ENCODE measurements around the gene KIF1A.
A peak's percentile ranks its signal among the peaks of the same experiment; 100 is the strongest.

The KIF1A gene

GRCh38 chr2:240768216-240768615 is 51.8 kb downstream of the KIF1A start:
- no peak for DNase-seq

- DNase-seq, result no peak
Observed at GRCh38 chr2:240767341-240767740, 52.7 kb downstream of the KIF1A start.

GRCh38 chr2:240766072-240766471 is 53.9 kb downstream of the KIF1A start:
- DNase-seq, result no peak

- peak in 33 of 56 donors; percentile 9 to 78 (median 38) for DNase-seq
Observed at GRCh38 chr2:240765007-240765406, 55.0 kb downstream of the KIF1A start.

- no peak for DNase-seq
Observed at GRCh38 chr2:240764605-240765004, 55.4 kb downstream of the KIF1A start.

GRCh38 chr2:240762971-240763370 is 57.0 kb downstream of the KIF1A start:
- no peak for DNase-seq

GRCh38 chr2:240762249-240762648 is 57.8 kb downstream of the KIF1A start:
- DNase-seq, result no peak

GRCh38 chr2:240760576-240761246 is 59.3 kb downstream of the KIF1A start:
- DNase-seq, result no peak

- DNase-seq, result no peak
Observed at GRCh38 chr2:240760121-240760520, 59.9 kb downstream of the KIF1A start.

- DNase-seq, result no peak
Observed at GRCh38 chr2:240759459-240759858, 60.6 kb downstream of the KIF1A start.

- DNase-seq, result no peak
Observed at GRCh38 chr2:240757086-240757614, 62.9 kb downstream of the KIF1A start.

GRCh38 chr2:240752209-240752608 is 67.8 kb downstream of the KIF1A start:
- no peak for DNase-seq

GRCh38 chr2:240750409-240750808 is 69.6 kb downstream of the KIF1A start:
- no peak for DNase-seq

GRCh38 chr2:240749516-240749915 is 70.5 kb downstream of the KIF1A start:
- no peak for DNase-seq

- no peak for DNase-seq
Observed at GRCh38 chr2:240747256-240747655, 72.8 kb downstream of the KIF1A start.

- DNase-seq, result no peak
Observed at GRCh38 chr2:240746671-240747070, 73.3 kb downstream of the KIF1A start.

GRCh38 chr2:240745962-240746361 is 74.1 kb downstream of the KIF1A start:
- DNase-seq, result no peak

- DNase-seq, result no peak
Observed at GRCh38 chr2:240745456-240745855, 74.6 kb downstream of the KIF1A start.

- DNase-seq, result no peak
Observed at GRCh38 chr2:240742602-240743095, 77.4 kb downstream of the KIF1A start.

- no peak for DNase-seq
Observed at GRCh38 chr2:240741091-240741490, 78.9 kb downstream of the KIF1A start.

GRCh38 chr2:240739797-240740196 is 80.2 kb downstream of the KIF1A start:
- no peak for DNase-seq

- no peak for DNase-seq
Observed at GRCh38 chr2:240737958-240738357, 82.1 kb downstream of the KIF1A start.

GRCh38 chr2:240737512-240737911 is 82.5 kb downstream of the KIF1A start:
- no peak for DNase-seq

Measured in amygdala (tissue), 56 donors.